OCI-LY7 (cell line): Measurements from ENCODE around the gene KCNQ1OT1.

Source experiments
- EZH2phosphoT487 ChIP-seq: fragments of 200-600 bp; sonication (generic); IDR thresholded peaks from 2 replicates; pipeline ENCODE4 v1.6.1; 2018; ENCODE audit warnings: low read depth, borderline replicate concordance, mild to moderate bottlenecking, mixed run types, antibody characterized with exemption, low read length, moderate library complexity, mixed read lengths
- TF ChIP-seq, protein P1 (sequence below): fragments of 200-600 bp; sonication (generic); conservative IDR thresholded peaks from 2 replicates; pipeline ENCODE4 v1.5.1; 2014; ENCODE audit warnings: mild to moderate bottlenecking, antibody characterized with exemption, low read length, moderate library complexity, mixed read lengths

DNA sequence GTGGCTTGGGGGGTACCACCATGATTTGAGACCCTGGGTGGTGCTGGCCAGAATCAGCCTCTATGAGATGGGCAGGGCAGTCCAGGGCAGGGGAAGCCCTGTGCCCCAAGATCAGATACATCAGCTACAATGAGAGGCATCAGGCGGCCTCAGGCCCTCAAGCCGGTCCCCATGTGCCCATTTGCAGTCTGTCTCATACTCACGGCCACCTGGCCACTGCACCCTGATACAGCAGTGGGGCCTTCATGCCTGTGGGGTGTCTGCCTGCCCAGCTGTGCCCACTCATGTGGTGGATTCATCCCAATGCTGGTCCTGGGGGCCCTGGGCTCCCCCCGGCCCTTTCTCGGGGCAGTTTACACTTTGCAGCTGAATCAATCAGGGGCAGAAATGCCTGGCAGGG, 42.4 kb upstream of the KCNQ1OT1 start:
- TF ChIP-seq, protein P1, sequence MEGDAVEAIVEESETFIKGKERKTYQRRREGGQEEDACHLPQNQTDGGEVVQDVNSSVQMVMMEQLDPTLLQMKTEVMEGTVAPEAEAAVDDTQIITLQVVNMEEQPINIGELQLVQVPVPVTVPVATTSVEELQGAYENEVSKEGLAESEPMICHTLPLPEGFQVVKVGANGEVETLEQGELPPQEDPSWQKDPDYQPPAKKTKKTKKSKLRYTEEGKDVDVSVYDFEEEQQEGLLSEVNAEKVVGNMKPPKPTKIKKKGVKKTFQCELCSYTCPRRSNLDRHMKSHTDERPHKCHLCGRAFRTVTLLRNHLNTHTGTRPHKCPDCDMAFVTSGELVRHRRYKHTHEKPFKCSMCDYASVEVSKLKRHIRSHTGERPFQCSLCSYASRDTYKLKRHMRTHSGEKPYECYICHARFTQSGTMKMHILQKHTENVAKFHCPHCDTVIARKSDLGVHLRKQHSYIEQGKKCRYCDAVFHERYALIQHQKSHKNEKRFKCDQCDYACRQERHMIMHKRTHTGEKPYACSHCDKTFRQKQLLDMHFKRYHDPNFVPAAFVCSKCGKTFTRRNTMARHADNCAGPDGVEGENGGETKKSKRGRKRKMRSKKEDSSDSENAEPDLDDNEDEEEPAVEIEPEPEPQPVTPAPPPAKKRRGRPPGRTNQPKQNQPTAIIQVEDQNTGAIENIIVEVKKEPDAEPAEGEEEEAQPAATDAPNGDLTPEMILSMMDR = no peak
- TF ChIP-seq EZH2phosphoT487 = no peak
